Measurements from ENCODE around the gene CCDC40. TPM values are rescaled to one million over a fixed set of nuclear protein-coding genes. Genes with fewer than 3 reads are reported as not detected.

CCDC40 gene
- total and polyA plus RNA-seq, 10 of the 15 experiments (the other 5 are each of a cell fraction or from before 2014, with no cell fraction given) = 0.06 to 0.10 TPM; not detected in 8

GRCh38 chr17:80124351-80124981, 88.0 kb downstream of the CCDC40 start:
- Histone ChIP-seq H3K27ac (ENCODE audit: control insufficient read depth, insufficient read depth) (no peak overlapping the region), H3K36me3 (ENCODE audit: control insufficient read depth in 2 of 2, insufficient read depth in 2 of 2, low read length in 1 of 2) (no peaks in the 10 kb centered on the region), H4K20me1 (ENCODE audit: control insufficient read depth, insufficient read depth) (no peaks in the 10 kb centered on the region), H2AFZ (ENCODE audit: control insufficient read depth, low read depth, low read length) (no peak overlapping the region), H3K4me2 (ENCODE audit: control insufficient read depth, insufficient read depth) (no peak overlapping the region), H3K79me2 (ENCODE audit: control insufficient read depth, insufficient read depth, low read length) (no peaks in the 10 kb centered on the region), H3K9ac (ENCODE audit: control insufficient read depth, insufficient read depth, low read length) (no peak overlapping the region), H3K4me3 (no peak overlapping the region), H3K4me1 (ENCODE audit: control insufficient read depth, insufficient read depth, low read length) (no peaks in the 10 kb centered on the region), H3K27me3 (replicated peaks in 1 of 2; ENCODE audit: control insufficient read depth in 2 of 2, insufficient read depth in 2 of 2, low read length in 1 of 2) (no peaks in the 10 kb centered on the region; a peak in 1 of 4 replicates), H3K9me3 (replicated peaks; ENCODE audit: control insufficient read depth, insufficient read depth, low read length) (no peaks in the 10 kb centered on the region)
- WGBS (ENCODE audit: insufficient coverage, insufficient replicate concordance, low lambda C conversion rate, missing lambda C conversion rate) = 50% methylated on average over 15 of the region's 15 CpGs
- ChIA-PET POLR2A (no interaction called here), SMC1A (ENCODE audit: uncharacterized antibody, unreplicated experiment) (no interaction called here), CTCF (interaction anchor here (0.8 to 1.7 kb wide), 4 partner anchors 9 to 42 kb away, joined by 3 to 6 read pairs (median 4); partner anchors contain the start of gene GAA), RAD21 (ENCODE audit: unreplicated experiment) (no interaction called here)
- FAIRE-seq (no peak), DNase-seq (ENCODE audit: low read depth, low spot score) (no peak), ATAC-seq (peak; percentile 79)
- intact Hi-C loops (cut with micrococcal nuclease; ENCODE audit: unreplicated experiment) (no loop called here), in situ Hi-C loops (cut with MboI) (no loop called here)
- BruUV-seq (replicated peaks) = no TSS peak
- TF ChIP-seq MEF2B (IDR thresholded peaks at IDR 0.05; ENCODE audit: partially characterized antibody, poor library complexity, severe bottlenecking) = no peak
- TF ChIP-seq CTCF (IDR thresholded peaks at IDR 0.05 in 2 of 3, conservative IDR thresholded peaks at IDR 0.05 in 1 of 3; ENCODE audit: control insufficient read depth in 2 of 3, extremely low read depth in 1 of 3, insufficient read depth in 1 of 3, low read depth in 3 of 3, low read length in 3 of 3) = peak; percentile 33 to 47 (median 37); a peak in 4 of 6 replicates
- TF ChIP-seq REST (IDR thresholded peaks at IDR 0.05; ENCODE audit: low read depth, low read length) = no peak
- 0 out of 2 replicates have a peak, but pooled peaks have one; percentile 39 for TF ChIP-seq MLLT1 (IDR thresholded peaks at IDR 0.05)
- no peak for TF ChIP-seq RB1 (IDR thresholded peaks at IDR 0.05; ENCODE audit: borderline replicate concordance)
- no peak for TF ChIP-seq SREBF2 (IDR thresholded peaks at IDR 0.05; ENCODE audit: low read length)
- TF ChIP-seq RELB (IDR thresholded peaks at IDR 0.05; ENCODE audit: low read depth) = no peak
- no peak for TF ChIP-seq ETV6 (conservative IDR thresholded peaks at IDR 0.05 in 1 of 2, IDR thresholded peaks at IDR 0.05 in 1 of 2; ENCODE audit: borderline replicate concordance in 1 of 2, low read depth in 1 of 2)
- peak; percentile 42 for TF ChIP-seq RAD21 (IDR thresholded peaks at IDR 0.05; ENCODE audit: insufficient read depth, low read depth, low read length)
- TF ChIP-seq WRNIP1 (IDR thresholded peaks at IDR 0.05; ENCODE audit: borderline replicate concordance, low read depth, low read length) = no peak
- no peak for TF ChIP-seq ELK1 (IDR thresholded peaks at IDR 0.05; ENCODE audit: low read depth, low read length)
- TF ChIP-seq FOS (IDR thresholded peaks at IDR 0.05; ENCODE audit: borderline replicate concordance, extremely low read depth, insufficient read length) = no peak
